Stimulated activated memory B cell treated with anti-CD40 and anti-IgM and Interleukin-4, amounts not matched to agents 10 μg/mL and 1 μg/mL and 100 μg/mL, for 72 hours (primary cell): ENCODE measurements around the gene PPP2R3C.
"Not testable (repeated sequence)": the region's sequence is repeated elsewhere in the genome, so short reads cannot be mapped to it uniquely, and the experiment has no call there.

Experiments
- ATAC-seq: fragments of 150-1000 bp; cut with Tn5 transposase; 2 replicates; pipeline ENCODE4 v1.10.0; 2021
- H3K27ac Mint-ChIP-seq: one replicate; pipeline ENCODE4 v1.8.0; 2022; ENCODE audit warnings: mild to moderate bottlenecking, mixed read lengths
- H3K27me3 Mint-ChIP-seq: one replicate; pipeline ENCODE4 v1.8.0; 2022; ENCODE audit warnings: mixed read lengths
- H3K36me3 Mint-ChIP-seq: one replicate; pipeline ENCODE4 v1.8.0; 2022; ENCODE audit warnings: mixed read lengths
- H3K4me1 Mint-ChIP-seq: one replicate; pipeline ENCODE4 v1.8.0; 2022; ENCODE audit warnings: mixed read lengths
- H3K4me3 Mint-ChIP-seq: one replicate; pipeline ENCODE4 v1.8.0; 2022; ENCODE audit warnings: mild to moderate bottlenecking, moderate library complexity, mixed read lengths
- H3K9me3 Mint-ChIP-seq: one replicate; pipeline ENCODE4 v1.8.0; 2022; ENCODE audit warnings: mixed read lengths

PPP2R3C gene

GRCh38 chr14:35047976-35048513 is 73.7 kb downstream of the PPP2R3C start:
- Mint-ChIP-seq H3K27me3 (no peaks in the 10 kb centered on the region), H3K36me3 (peaks cover 3% of the 10 kb centered on the region), H3K4me1 (peaks cover 26% of the 10 kb centered on the region), H3K9me3 (no peaks in the 10 kb centered on the region), H3K27ac (no peak overlapping the region), H3K4me3 (peak overlapping the region; percentile 98)
- ATAC-seq, result no peak

DNA sequence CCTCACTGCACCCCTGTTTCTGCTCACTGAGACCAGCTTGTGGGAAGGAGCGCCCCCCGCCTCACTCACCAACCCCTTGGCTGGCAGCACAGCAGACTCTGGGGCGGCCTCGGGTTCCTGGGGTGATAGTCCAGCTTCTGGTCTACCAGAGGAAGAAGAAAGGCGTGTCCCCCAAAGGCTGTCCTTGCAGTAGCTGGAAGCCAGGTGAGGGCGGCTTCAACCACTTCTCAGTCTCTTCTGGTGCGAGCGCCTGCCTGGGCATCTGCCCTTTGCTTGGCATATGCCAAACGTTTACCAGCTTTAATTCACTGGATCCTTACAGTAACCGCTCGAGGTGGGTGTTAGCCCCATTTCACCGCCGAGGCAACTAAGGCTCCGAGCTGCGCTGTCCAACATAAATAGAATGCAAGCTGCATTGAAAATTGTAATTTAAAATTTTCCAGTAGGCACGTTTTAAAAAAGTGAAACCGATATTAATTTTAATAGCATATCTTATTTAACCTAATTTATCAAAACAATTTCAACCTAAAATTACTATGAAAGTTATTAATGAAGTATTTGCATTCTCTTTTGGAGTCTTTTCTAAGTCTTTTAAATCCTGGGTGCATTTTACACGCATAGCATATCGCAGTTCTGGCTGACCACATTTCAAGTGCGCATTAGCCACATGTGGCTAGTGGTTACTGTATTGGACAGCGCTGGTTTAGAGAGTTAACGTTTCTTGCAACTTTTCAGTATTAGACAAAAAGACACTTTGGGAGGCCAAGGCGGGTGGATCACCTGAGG is 74.8 kb downstream of the PPP2R3C start:
- peak; percentile 58 for ATAC-seq
- peak overlapping the region; percentile 93 for H3K27ac Mint-ChIP-seq
- H3K4me3 Mint-ChIP-seq, result peak overlapping the region; percentile 98
- H3K9me3 Mint-ChIP-seq, result no peaks in the 10 kb centered on the region
- H3K4me1 Mint-ChIP-seq, result peaks cover 26% of the 10 kb centered on the region
- no peaks in the 10 kb centered on the region for H3K27me3 Mint-ChIP-seq
- H3K36me3 Mint-ChIP-seq, result no peaks in the 10 kb centered on the region

DNA sequence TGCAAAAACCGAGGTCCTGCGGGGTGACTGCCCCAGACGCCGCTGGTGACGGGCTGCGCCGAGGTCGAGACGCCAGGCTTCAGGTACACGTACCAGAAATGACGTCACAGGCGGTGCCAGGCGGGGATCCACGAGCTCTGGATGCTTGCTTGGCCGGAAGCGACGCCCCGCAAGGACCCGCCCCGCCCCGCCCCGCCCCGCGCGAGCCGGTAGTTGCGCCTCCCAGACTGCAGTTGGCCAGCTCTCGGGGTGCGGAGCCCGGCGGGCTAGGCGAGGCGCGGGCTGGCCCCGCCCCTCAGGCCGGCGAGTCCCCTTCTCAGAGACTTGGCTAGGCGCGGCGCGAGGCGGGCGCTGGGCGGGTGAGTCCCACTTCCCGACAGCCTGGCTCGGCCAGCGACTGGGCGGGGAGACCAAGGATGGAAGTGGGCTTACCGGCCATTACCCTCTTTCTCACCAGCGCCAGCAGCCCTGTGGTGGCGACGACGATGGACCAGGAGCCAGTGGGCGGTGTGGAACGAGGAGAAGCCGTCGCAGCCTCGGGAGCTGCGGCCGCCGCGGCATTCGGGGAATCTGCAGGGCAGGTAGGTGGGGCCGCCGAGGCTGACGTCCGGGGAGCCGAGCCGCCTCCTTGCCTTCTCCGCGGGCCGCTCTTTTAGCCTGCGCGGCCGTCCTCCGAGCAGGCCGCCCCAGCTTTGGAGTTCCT is 75.6 kb downstream of the PPP2R3C start, which contains the start of gene FAM177A1:
Gene FAM177A1 (plus strand): TSS at position 225 of the 703 bp plus-strand sequence. CDS start 192 bp downstream, at position 417.
- peak within 1 kb of the TSS; percentile 98 for H3K4me3 Mint-ChIP-seq
- peak within 1 kb of the TSS; percentile 93 for H3K27ac Mint-ChIP-seq
- H3K27me3 Mint-ChIP-seq, result no peaks in the 10 kb centered on the region
- no peaks in the 10 kb centered on the region for H3K9me3 Mint-ChIP-seq
- no peaks in the 10 kb centered on the region for H3K36me3 Mint-ChIP-seq
- peaks cover 26% of the 10 kb centered on the region for H3K4me1 Mint-ChIP-seq
- peak; percentile 99 for ATAC-seq

GRCh38 chr14:35045798-35046047 is 76.1 kb downstream of the PPP2R3C start:
- Mint-ChIP-seq H3K36me3 (no peaks in the 10 kb centered on the region), H3K4me3 (peak overlapping the region; percentile 98), H3K9me3 (no peaks in the 10 kb centered on the region), H3K27me3 (no peaks in the 10 kb centered on the region), H3K27ac (peak overlapping the region; percentile 93), H3K4me1 (peaks cover 26% of the 10 kb centered on the region)
- ATAC-seq, result no peak

- H3K9me3 Mint-ChIP-seq, result no peaks in the 10 kb centered on the region
- no peaks in the 10 kb centered on the region for H3K36me3 Mint-ChIP-seq
- peaks cover 26% of the 10 kb centered on the region for H3K4me1 Mint-ChIP-seq
- ATAC-seq, result no peak
- H3K27me3 Mint-ChIP-seq, result no peaks in the 10 kb centered on the region
- H3K4me3 Mint-ChIP-seq, result peak overlapping the region; percentile 98
- peak overlapping the region; percentile 93 for H3K27ac Mint-ChIP-seq
Measured at GRCh38 chr14:35044939-35045797, 76.6 kb downstream of the PPP2R3C start.

DNA sequence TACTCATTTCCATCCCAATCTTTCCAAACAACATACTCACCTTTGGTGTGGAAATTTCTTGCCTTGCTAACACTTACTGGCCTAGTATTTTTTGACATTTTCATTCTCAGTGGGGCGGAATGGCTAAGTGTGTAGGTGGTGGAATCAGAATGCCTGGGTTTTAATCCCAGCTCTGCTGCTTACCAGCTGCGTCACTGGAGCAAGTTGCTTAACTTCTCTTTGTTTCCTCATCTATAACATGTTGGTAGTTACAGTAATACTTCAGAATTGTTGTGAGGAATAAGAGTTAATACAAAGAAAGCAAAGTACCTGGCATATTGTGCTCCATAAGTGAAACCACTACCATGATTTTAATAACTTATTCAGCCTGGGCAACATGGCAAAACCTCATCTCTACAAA is 78.7 kb downstream of the PPP2R3C start:
- H3K4me3 Mint-ChIP-seq, result no peak overlapping the region
- no peaks in the 10 kb centered on the region for H3K36me3 Mint-ChIP-seq
- no peaks in the 10 kb centered on the region for H3K9me3 Mint-ChIP-seq
- H3K27ac Mint-ChIP-seq, result no peak overlapping the region
- H3K4me1 Mint-ChIP-seq, result peaks cover 23% of the 10 kb centered on the region
- ATAC-seq, result no peak
- no peaks in the 10 kb centered on the region for H3K27me3 Mint-ChIP-seq

GRCh38 chr14:35042632-35043031 is 79.2 kb downstream of the PPP2R3C start:
- peaks cover 19% of the 10 kb centered on the region for H3K4me1 Mint-ChIP-seq

GRCh38 chr14:35038312-35038711 is 83.5 kb downstream of the PPP2R3C start:
- not testable (repeated sequence) for H3K4me3 Mint-ChIP-seq, H3K27me3 Mint-ChIP-seq, H3K4me1 Mint-ChIP-seq, H3K27ac Mint-ChIP-seq, ATAC-seq
- peaks cover 14% of the 10 kb centered on the region for H3K9me3 Mint-ChIP-seq
- H3K36me3 Mint-ChIP-seq, result peaks cover 19% of the 10 kb centered on the region

More at GRCh38 chr14:35042632-35043031, 79.2 kb downstream of the PPP2R3C start:
- Mint-ChIP-seq H3K4me3 (no peak overlapping the region), H3K27me3 (no peaks in the 10 kb centered on the region), H3K36me3 (no peaks in the 10 kb centered on the region), H3K27ac (no peak overlapping the region), H3K9me3 (no peaks in the 10 kb centered on the region)
- ATAC-seq, result no peak
